T-helper 1 cell treated with Interleukin-12 subunit alpha and Interleukin-12 subunit beta and Interleukin-4 antibody, amounts not matched to agents 30 μg/mL and 1 μg/mL, for 36 hours (primary cell): Measurements from ENCODE around the gene APOA4.

ENCODE experiments used
- H3K27ac Mint-ChIP-seq: one replicate; pipeline ENCODE4 v1.8.0; 2021; ENCODE audit warnings: mild to moderate bottlenecking, mixed read lengths
- H3K27me3 Mint-ChIP-seq: one replicate; pipeline ENCODE4 v1.8.0; 2021; ENCODE audit warnings: low read depth, mixed read lengths
- H3K36me3 Mint-ChIP-seq: one replicate; pipeline ENCODE4 v1.8.0; 2021; ENCODE audit warnings: low read depth, mixed read lengths
- H3K4me1 Mint-ChIP-seq: one replicate; pipeline ENCODE4 v1.8.0; 2021; ENCODE audit warnings: low read depth, mixed read lengths
- H3K4me3 Mint-ChIP-seq: one replicate; pipeline ENCODE4 v1.8.0; 2021; ENCODE audit warnings: mild to moderate bottlenecking, moderate library complexity, mixed read lengths
- H3K9me3 Mint-ChIP-seq: one replicate; pipeline ENCODE4 v1.8.0; 2021; ENCODE audit warnings: mixed read lengths

APOA4 gene

GRCh38 chr11:116829525-116830183 lies 6.5 kb upstream of the APOA4 start, which contains the start of gene APOC3:
Gene APOC3 (plus strand): TSS chr11:116829907. CDS start chr11:116830583, 676 bp downstream.
- H3K4me3 Mint-ChIP-seq, result no peak within 1 kb of the TSS
- no peak within 1 kb of the TSS for H3K27ac Mint-ChIP-seq
- no peaks in the 10 kb centered on the region for H3K36me3 Mint-ChIP-seq
- H3K4me1 Mint-ChIP-seq, result peaks cover 3% of the 10 kb centered on the region
- H3K9me3 Mint-ChIP-seq, result no peaks in the 10 kb centered on the region
- peaks cover under 1% of the 10 kb centered on the region for H3K27me3 Mint-ChIP-seq

GRCh38 chr11:116828632-116829524 lies 5.8 kb upstream of the APOA4 start:
- no peak overlapping the region for H3K27ac Mint-ChIP-seq
- H3K27me3 Mint-ChIP-seq, result no peaks in the 10 kb centered on the region
- H3K4me3 Mint-ChIP-seq, result no peak overlapping the region
- H3K4me1 Mint-ChIP-seq, result peaks cover 3% of the 10 kb centered on the region
- no peaks in the 10 kb centered on the region for H3K36me3 Mint-ChIP-seq
- H3K9me3 Mint-ChIP-seq, result no peaks in the 10 kb centered on the region

- Mint-ChIP-seq H3K9me3 (no peaks in the 10 kb centered on the region), H3K27me3 (no peaks in the 10 kb centered on the region), H3K27ac (no peak overlapping the region), H3K36me3 (no peaks in the 10 kb centered on the region), H3K4me1 (no peaks in the 10 kb centered on the region), H3K4me3 (no peak overlapping the region)
Observed at GRCh38 chr11:116827461-116827860, 4.4 kb upstream of the APOA4 start.

GRCh38 chr11:116826751-116827431 lies 3.8 kb upstream of the APOA4 start:
- Mint-ChIP-seq H3K9me3 (no peaks in the 10 kb centered on the region), H3K4me1 (no peaks in the 10 kb centered on the region), H3K27ac (no peak overlapping the region), H3K4me3 (no peak overlapping the region), H3K36me3 (no peaks in the 10 kb centered on the region), H3K27me3 (no peaks in the 10 kb centered on the region)

GRCh38 chr11:116825854-116826750 lies 3.0 kb upstream of the APOA4 start:
- Mint-ChIP-seq H3K27me3 (no peaks in the 10 kb centered on the region), H3K9me3 (no peaks in the 10 kb centered on the region), H3K27ac (no peak overlapping the region), H3K4me3 (no peak overlapping the region), H3K4me1 (no peaks in the 10 kb centered on the region), H3K36me3 (no peaks in the 10 kb centered on the region)

GRCh38 chr11:116825434-116825833 lies 2.3 kb upstream of the APOA4 start:
- no peaks in the 10 kb centered on the region for H3K9me3 Mint-ChIP-seq
- no peak overlapping the region for H3K4me3 Mint-ChIP-seq
- no peaks in the 10 kb centered on the region for H3K4me1 Mint-ChIP-seq
- no peaks in the 10 kb centered on the region for H3K36me3 Mint-ChIP-seq
- H3K27ac Mint-ChIP-seq, result no peak overlapping the region
- no peaks in the 10 kb centered on the region for H3K27me3 Mint-ChIP-seq

- no peak overlapping the region for H3K27ac Mint-ChIP-seq
- H3K36me3 Mint-ChIP-seq, result no peaks in the 10 kb centered on the region
- no peaks in the 10 kb centered on the region for H3K9me3 Mint-ChIP-seq
- H3K4me1 Mint-ChIP-seq, result no peaks in the 10 kb centered on the region
- no peaks in the 10 kb centered on the region for H3K27me3 Mint-ChIP-seq
- no peak overlapping the region for H3K4me3 Mint-ChIP-seq
Observed at GRCh38 chr11:116822575-116822974, 529 bp downstream of the APOA4 start.

GRCh38 chr11:116821050-116821918 lies 1.8 kb downstream of the APOA4 start:
- Mint-ChIP-seq H3K27me3 (no peaks in the 10 kb centered on the region), H3K4me1 (no peaks in the 10 kb centered on the region), H3K36me3 (no peaks in the 10 kb centered on the region), H3K4me3 (no peak overlapping the region), H3K9me3 (no peaks in the 10 kb centered on the region), H3K27ac (no peak overlapping the region)

- Mint-ChIP-seq H3K27ac (no peak overlapping the region), H3K4me1 (no peaks in the 10 kb centered on the region), H3K9me3 (no peaks in the 10 kb centered on the region), H3K36me3 (no peaks in the 10 kb centered on the region), H3K27me3 (no peaks in the 10 kb centered on the region), H3K4me3 (no peak overlapping the region)
Observed at GRCh38 chr11:116819049-116819448, 4.1 kb downstream of the APOA4 start.

- no peaks in the 10 kb centered on the region for H3K9me3 Mint-ChIP-seq
- no peak overlapping the region for H3K4me3 Mint-ChIP-seq
- no peaks in the 10 kb centered on the region for H3K4me1 Mint-ChIP-seq
- H3K27me3 Mint-ChIP-seq, result peaks cover 3% of the 10 kb centered on the region
- no peak overlapping the region for H3K27ac Mint-ChIP-seq
- no peaks in the 10 kb centered on the region for H3K36me3 Mint-ChIP-seq
Observed at GRCh38 chr11:116814502-116814901, 8.6 kb downstream of the APOA4 start.

- no peak overlapping the region for H3K27ac Mint-ChIP-seq
Observed at GRCh38 chr11:116813781-116814471, 9.2 kb downstream of the APOA4 start.

GRCh38 chr11:116813170-116813569 lies 9.9 kb downstream of the APOA4 start:
- H3K9me3 Mint-ChIP-seq, result no peaks in the 10 kb centered on the region
- no peak overlapping the region for H3K27ac Mint-ChIP-seq
- no peak overlapping the region for H3K4me3 Mint-ChIP-seq
- no peaks in the 10 kb centered on the region for H3K4me1 Mint-ChIP-seq
- no peaks in the 10 kb centered on the region for H3K36me3 Mint-ChIP-seq
- H3K27me3 Mint-ChIP-seq, result peaks cover 7% of the 10 kb centered on the region

More at GRCh38 chr11:116813781-116814471, 9.2 kb downstream of the APOA4 start:
- Mint-ChIP-seq H3K36me3 (no peaks in the 10 kb centered on the region), H3K27me3 (peaks cover 6% of the 10 kb centered on the region), H3K4me3 (no peak overlapping the region), H3K9me3 (no peaks in the 10 kb centered on the region), H3K4me1 (no peaks in the 10 kb centered on the region)

GRCh38 chr11:116812109-116812508 lies 11.0 kb downstream of the APOA4 start:
- Mint-ChIP-seq H3K36me3 (no peaks in the 10 kb centered on the region), H3K27ac (no peak overlapping the region), H3K4me3 (no peak overlapping the region), H3K9me3 (no peaks in the 10 kb centered on the region), H3K27me3 (peaks cover 7% of the 10 kb centered on the region), H3K4me1 (no peaks in the 10 kb centered on the region)
